KMS-11 (cell line): Measurements from ENCODE around the gene MAPRE3.

ENCODE experiments used
- H2AFZ ChIP-seq: fragments of 200-600 bp; sonication (generic); 2 replicates; pipeline ENCODE4 v1.6.1; 2016; ENCODE audit warnings: antibody characterized with exemption, mixed run types, low read depth
- H3K27ac ChIP-seq: fragments of 200-600 bp; sonication (generic); 2 replicates; pipeline ENCODE4 v1.6.1; 2016; ENCODE audit warnings: mild to moderate bottlenecking, mixed run types
- H3K27me3 ChIP-seq: fragments of 200-600 bp; sonication (generic); 2 replicates; pipeline ENCODE4 v1.6.1; 2017; ENCODE audit warnings: mild to moderate bottlenecking, low read depth, mixed run types, moderate library complexity; ENCODE audit not compliant: insufficient read depth
- H3K36me3 ChIP-seq: fragments of 200-600 bp; sonication (generic); 2 replicates; pipeline ENCODE4 v1.6.1; 2017; ENCODE audit warnings: mild to moderate bottlenecking, mixed run types; ENCODE audit not compliant: insufficient read depth
- H3K4me1 ChIP-seq: fragments of 200-600 bp; sonication (generic); 2 replicates; pipeline ENCODE4 v1.6.1; 2016; ENCODE audit warnings: mild to moderate bottlenecking, low read depth, mixed run types; ENCODE audit not compliant: poor library complexity, severe bottlenecking
- H3K4me2 ChIP-seq: fragments of 200-600 bp; sonication (generic); 2 replicates; pipeline ENCODE4 v1.7.0; 2016; ENCODE audit warnings: mild to moderate bottlenecking, mixed run types
- H3K4me3 ChIP-seq: fragments of 200-600 bp; sonication (generic); IDR thresholded peaks from 2 replicates; pipeline ENCODE4 v1.6.1; 2017; ENCODE audit warnings: low read depth, low read length, mixed read lengths; ENCODE audit not compliant: insufficient read depth
- H3K79me2 ChIP-seq: fragments of 200-600 bp; sonication (generic); 2 replicates; pipeline ENCODE4 v1.6.1; 2016; ENCODE audit warnings: low read depth, mixed run types; ENCODE audit not compliant: insufficient read depth
- H3K9ac ChIP-seq: fragments of 200-600 bp; sonication (generic); 2 replicates; pipeline ENCODE4 v1.6.1; 2016; ENCODE audit warnings: mild to moderate bottlenecking, mixed run types
- H4K20me1 ChIP-seq: fragments of 200-600 bp; sonication (generic); 2 replicates; pipeline ENCODE4 v1.6.1; 2016; ENCODE audit warnings: mild to moderate bottlenecking, mixed run types; ENCODE audit not compliant: insufficient read depth
- TF ChIP-seq, protein P1 (sequence below): fragments of 200-600 bp; sonication (generic); conservative IDR thresholded peaks from 2 replicates; pipeline ENCODE4 v1.6.1; 2017; ENCODE audit warnings: low read depth, mild to moderate bottlenecking, antibody characterized with exemption, low read length, moderate library complexity, mixed read lengths

MAPRE3 gene

DNA sequence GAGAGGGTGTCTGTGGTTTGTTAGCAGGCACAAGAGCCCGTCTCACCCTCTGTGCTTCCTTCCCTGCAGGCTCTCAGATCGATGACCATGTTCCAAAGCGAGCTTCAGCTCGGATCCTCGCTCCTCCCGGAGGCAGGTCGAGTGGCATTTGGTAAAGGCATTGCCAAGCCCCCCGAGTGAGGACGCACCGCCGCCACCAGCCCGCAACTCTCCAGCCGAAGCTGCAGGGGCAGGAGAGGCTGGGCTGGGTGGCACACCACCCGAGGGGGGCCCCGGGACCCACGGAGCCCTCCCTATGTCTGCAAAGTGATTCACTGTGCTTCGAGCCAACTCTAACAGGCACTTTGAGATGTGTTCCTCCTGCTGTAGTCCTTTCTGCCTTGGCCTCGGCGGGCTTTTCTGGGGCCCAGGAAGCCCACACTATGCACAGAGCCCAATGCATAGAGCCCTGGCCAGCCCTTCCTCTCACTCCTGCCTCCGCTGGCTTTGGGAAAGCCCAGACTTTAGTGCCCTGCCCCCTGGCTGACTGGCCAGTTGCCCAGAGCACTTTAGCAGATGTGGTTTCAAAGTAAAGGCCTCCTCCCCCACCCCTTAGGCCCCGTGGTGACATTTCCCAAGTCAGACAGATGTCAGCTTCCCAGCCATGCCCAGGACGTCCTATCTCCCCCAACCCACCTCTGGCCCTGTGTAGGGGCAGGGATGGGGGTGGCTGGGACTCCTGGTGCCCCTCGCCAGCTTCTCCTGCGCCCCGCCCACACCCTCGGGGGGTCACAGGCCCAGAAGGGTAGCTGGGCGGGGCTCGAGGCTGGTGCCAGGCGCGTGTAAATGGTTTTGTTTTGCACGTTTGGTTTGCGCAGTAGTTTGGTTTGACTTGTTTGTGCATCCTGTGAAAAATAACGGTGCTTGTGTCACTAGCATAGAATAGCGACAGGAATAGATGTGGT lies 23.3 kb upstream of the MAPRE3 start:
- H4K20me1 ChIP-seq: no peaks in the 10 kb centered on the region
- no peaks in the 10 kb centered on the region for H3K27me3 ChIP-seq
- H3K27ac ChIP-seq: no peak overlapping the region
- H3K9ac ChIP-seq: no peak overlapping the region
- TF ChIP-seq, protein P1, sequence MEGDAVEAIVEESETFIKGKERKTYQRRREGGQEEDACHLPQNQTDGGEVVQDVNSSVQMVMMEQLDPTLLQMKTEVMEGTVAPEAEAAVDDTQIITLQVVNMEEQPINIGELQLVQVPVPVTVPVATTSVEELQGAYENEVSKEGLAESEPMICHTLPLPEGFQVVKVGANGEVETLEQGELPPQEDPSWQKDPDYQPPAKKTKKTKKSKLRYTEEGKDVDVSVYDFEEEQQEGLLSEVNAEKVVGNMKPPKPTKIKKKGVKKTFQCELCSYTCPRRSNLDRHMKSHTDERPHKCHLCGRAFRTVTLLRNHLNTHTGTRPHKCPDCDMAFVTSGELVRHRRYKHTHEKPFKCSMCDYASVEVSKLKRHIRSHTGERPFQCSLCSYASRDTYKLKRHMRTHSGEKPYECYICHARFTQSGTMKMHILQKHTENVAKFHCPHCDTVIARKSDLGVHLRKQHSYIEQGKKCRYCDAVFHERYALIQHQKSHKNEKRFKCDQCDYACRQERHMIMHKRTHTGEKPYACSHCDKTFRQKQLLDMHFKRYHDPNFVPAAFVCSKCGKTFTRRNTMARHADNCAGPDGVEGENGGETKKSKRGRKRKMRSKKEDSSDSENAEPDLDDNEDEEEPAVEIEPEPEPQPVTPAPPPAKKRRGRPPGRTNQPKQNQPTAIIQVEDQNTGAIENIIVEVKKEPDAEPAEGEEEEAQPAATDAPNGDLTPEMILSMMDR: no peak
- H3K4me3 ChIP-seq: no peak overlapping the region
- no peaks in the 10 kb centered on the region for H3K36me3 ChIP-seq
- H3K79me2 ChIP-seq: no peaks in the 10 kb centered on the region
- H3K4me1 ChIP-seq: no peaks in the 10 kb centered on the region
- H2AFZ ChIP-seq: no peak overlapping the region
- H3K4me2 ChIP-seq: no peak overlapping the region

DNA sequence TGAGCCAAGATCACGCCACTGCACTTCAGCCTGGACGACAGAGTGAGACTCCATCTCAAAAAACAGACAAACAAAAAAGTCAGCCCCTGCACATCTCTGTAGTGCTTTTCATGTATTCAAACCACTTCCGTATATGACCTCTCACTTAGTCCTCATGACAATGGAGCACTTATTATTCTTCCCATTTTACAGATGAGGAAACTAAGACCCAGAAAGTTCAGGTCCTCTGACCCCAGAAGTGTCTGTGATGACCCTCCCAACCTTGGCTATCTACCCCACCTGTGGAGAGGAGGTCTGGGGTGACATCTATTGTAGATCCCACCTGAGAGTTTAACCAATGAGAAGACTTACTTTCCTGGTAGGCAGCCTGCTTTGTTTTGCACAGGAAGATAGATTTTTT lies 21.6 kb upstream of the MAPRE3 start:
- Histone ChIP-seq H3K27me3 (no peaks in the 10 kb centered on the region), H3K4me1 (no peaks in the 10 kb centered on the region), H3K27ac (no peak overlapping the region), H3K79me2 (no peaks in the 10 kb centered on the region), H2AFZ (no peak overlapping the region), H3K9ac (no peak overlapping the region), H3K4me2 (no peak overlapping the region), H3K4me3 (no peak overlapping the region), H3K36me3 (no peaks in the 10 kb centered on the region), H4K20me1 (no peaks in the 10 kb centered on the region)
- TF ChIP-seq, protein P1: no peak

DNA sequence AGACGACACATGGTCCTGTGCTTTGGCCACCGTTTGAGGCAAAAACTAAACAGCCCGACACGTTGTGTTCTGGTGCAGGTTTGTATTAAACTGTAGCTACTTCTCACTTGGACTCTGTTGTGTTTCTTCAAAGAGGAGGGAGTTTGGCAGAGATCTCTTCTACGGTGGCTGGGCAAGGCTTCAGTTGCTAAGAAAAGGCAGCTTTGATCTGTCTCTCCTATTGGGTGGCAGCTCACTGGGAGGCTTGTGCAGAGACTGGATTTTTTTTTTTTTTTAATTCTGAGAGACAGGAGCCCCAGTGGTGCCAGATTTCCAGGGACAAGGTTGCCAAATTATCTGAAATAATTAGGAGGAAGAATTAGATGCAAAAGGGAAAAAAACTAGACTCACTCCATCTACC lies 20.2 kb upstream of the MAPRE3 start:
- no peak overlapping the region for H3K4me2 ChIP-seq
- H3K4me3 ChIP-seq: no peak overlapping the region
- no peaks in the 10 kb centered on the region for H3K27me3 ChIP-seq
- H2AFZ ChIP-seq: no peak overlapping the region
- no peak overlapping the region for H3K27ac ChIP-seq
- no peaks in the 10 kb centered on the region for H4K20me1 ChIP-seq
- H3K9ac ChIP-seq: no peak overlapping the region
- no peaks in the 10 kb centered on the region for H3K79me2 ChIP-seq
- TF ChIP-seq, protein P1: no peak
- H3K4me1 ChIP-seq: no peaks in the 10 kb centered on the region
- no peaks in the 10 kb centered on the region for H3K36me3 ChIP-seq

DNA sequence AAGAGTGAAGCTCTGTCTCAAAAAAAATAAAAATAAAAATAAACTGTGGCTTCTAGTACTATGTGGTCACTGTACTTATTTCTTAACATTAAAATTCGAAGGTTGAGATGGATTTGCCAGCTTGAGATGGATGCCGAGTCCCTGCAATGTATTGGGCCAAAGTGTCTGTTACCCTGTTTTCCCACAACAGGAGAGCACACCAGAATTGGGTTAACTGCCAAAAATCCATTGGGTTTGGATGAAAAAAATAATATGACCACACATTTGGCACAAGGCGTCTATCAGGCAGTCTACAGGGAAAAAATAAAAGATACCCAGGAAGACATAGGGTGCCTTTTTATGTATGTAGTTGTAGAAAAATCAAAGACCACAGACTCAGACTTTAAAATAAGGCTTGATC lies 19.2 kb upstream of the MAPRE3 start:
- no peak overlapping the region for H2AFZ ChIP-seq
- no peaks in the 10 kb centered on the region for H3K4me1 ChIP-seq
- no peak overlapping the region for H3K4me3 ChIP-seq
- H4K20me1 ChIP-seq: no peaks in the 10 kb centered on the region
- H3K27me3 ChIP-seq: no peaks in the 10 kb centered on the region
- no peak overlapping the region for H3K4me2 ChIP-seq
- TF ChIP-seq, protein P1: no peak
- H3K9ac ChIP-seq: no peak overlapping the region
- no peaks in the 10 kb centered on the region for H3K36me3 ChIP-seq
- no peak overlapping the region for H3K27ac ChIP-seq
- no peaks in the 10 kb centered on the region for H3K79me2 ChIP-seq
